Ascending aorta (tissue), 2 donors: Measurements from ENCODE around the gene SMURF1. TPM values are rescaled to one million over a fixed set of nuclear protein-coding genes. Genes with fewer than 3 reads are reported as not detected.

ENCODE experiments used
- DNase-seq, 2 donors: peaks; one replicate each; pipeline ENCODE4 v3.0.0-alpha.2; 2019; ENCODE audit warnings: low spot score in 2 of 2
- H3K27ac ChIP-seq, 2 donors: fragments of 200-600 bp; sonication (generic); one replicate each; pipeline ENCODE4 v1.5.1; 2016 to 2017; ENCODE audit warnings: mild to moderate bottlenecking in 1 of 2
- H3K27me3 ChIP-seq: fragments of 200-600 bp; sonication (generic); one replicate; pipeline ENCODE4 v1.5.1; 2017
- H3K36me3 ChIP-seq, 2 donors: fragments of 200-600 bp; sonication (generic); one replicate each; pipeline ENCODE4 v1.5.1; 2016
- H3K4me1 ChIP-seq, 2 donors: fragments of 200-600 bp; sonication (generic); one replicate each; pipeline ENCODE4 v1.5.1; 2016 to 2017; ENCODE audit warnings: mild to moderate bottlenecking in 1 of 2
- H3K4me3 ChIP-seq, 2 donors: fragments of 200-600 bp; sonication (generic); one replicate each; pipeline ENCODE4 v1.5.1; 2016 to 2017; ENCODE audit warnings: mild to moderate bottlenecking in 1 of 2
- H3K9me3 ChIP-seq, 2 donors: fragments of 200-600 bp; sonication (generic); one replicate each; pipeline ENCODE4 v1.5.1; 2016
- intact Hi-C: fragments of 100-400 bp; cut with DNase I; formaldehyde crosslinking; loops from one replicate; pipeline ENCODE4 v1.15.1; 2023
- total RNA-seq: library from RNA; depleted of rRNA; stranded (reverse); fragments of >200 nt; gene quantifications from one replicate; pipeline ENCODE4 v1.1.0, GENCODE V29; 2016
- TF ChIP-seq, protein P1 (sequence below), 3 experiments: fragments of 200-600 bp in 2 of 3; fragments of 450-650 bp in 1 of 3; sonication (generic) in 2 of 3; IDR thresholded peaks; one replicate each; pipeline ENCODE4 v1.5.1; 2016 to 2019; ENCODE audit warnings: antibody characterized with exemption in 3 of 3, mild to moderate bottlenecking in 1 of 3, moderate library complexity in 1 of 3

Gene SMURF1
- total RNA-seq, 1 donor from 2014 or later = 26.5 TPM

GRCh38 chr7:99155211-99155610 is 11.3 kb upstream of the SMURF1 start:
- H3K4me3 ChIP-seq = no peak overlapping the region
- no peaks in the 10 kb centered on the region for H3K36me3 ChIP-seq
- intact Hi-C loops = no loop called here
- no peaks in the 10 kb centered on the region for H3K27me3 ChIP-seq
- TF ChIP-seq, protein P1, sequence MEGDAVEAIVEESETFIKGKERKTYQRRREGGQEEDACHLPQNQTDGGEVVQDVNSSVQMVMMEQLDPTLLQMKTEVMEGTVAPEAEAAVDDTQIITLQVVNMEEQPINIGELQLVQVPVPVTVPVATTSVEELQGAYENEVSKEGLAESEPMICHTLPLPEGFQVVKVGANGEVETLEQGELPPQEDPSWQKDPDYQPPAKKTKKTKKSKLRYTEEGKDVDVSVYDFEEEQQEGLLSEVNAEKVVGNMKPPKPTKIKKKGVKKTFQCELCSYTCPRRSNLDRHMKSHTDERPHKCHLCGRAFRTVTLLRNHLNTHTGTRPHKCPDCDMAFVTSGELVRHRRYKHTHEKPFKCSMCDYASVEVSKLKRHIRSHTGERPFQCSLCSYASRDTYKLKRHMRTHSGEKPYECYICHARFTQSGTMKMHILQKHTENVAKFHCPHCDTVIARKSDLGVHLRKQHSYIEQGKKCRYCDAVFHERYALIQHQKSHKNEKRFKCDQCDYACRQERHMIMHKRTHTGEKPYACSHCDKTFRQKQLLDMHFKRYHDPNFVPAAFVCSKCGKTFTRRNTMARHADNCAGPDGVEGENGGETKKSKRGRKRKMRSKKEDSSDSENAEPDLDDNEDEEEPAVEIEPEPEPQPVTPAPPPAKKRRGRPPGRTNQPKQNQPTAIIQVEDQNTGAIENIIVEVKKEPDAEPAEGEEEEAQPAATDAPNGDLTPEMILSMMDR (IDR thresholded peaks at IDR 0.05) = no peak
- H3K27ac ChIP-seq = no peak overlapping the region
- H3K9me3 ChIP-seq = no peaks in the 10 kb centered on the region
- no peaks in the 10 kb centered on the region for H3K4me1 ChIP-seq
- no peak for DNase-seq

GRCh38 chr7:99146979-99147378 is 3.1 kb upstream of the SMURF1 start:
- TF ChIP-seq, protein P1 (IDR thresholded peaks at IDR 0.05) = no peak
- no peak for DNase-seq
- Histone ChIP-seq H3K4me1 (peaks cover 3% of the 10 kb centered on the region in 2 donors), H3K27ac (no peak overlapping the region), H3K36me3 (no peaks in the 10 kb centered on the region), H3K4me3 (no peak overlapping the region), H3K27me3 (no peaks in the 10 kb centered on the region), H3K9me3 (no peaks in the 10 kb centered on the region)
- intact Hi-C loops = no loop called here

GRCh38 chr7:99143521-99143852 is 421 bp downstream of the SMURF1 start:
- Histone ChIP-seq H3K9me3 (no peaks in the 10 kb centered on the region), H3K4me3 (peak overlapping the region; percentile 97 to 100), H3K4me1 (peaks cover 3 to 16% of the 10 kb centered on the region in 2 donors), H3K27me3 (no peaks in the 10 kb centered on the region), H3K36me3 (no peaks in the 10 kb centered on the region), H3K27ac (peak overlapping the region; percentile 99 to 100)
- no peak for DNase-seq
- intact Hi-C loops = loop anchor here (2.0 kb wide), 5 partner anchors 17 to 81 kb away; no protein-coding TSS in a partner anchor
- TF ChIP-seq, protein P1 (IDR thresholded peaks at IDR 0.05) = no peak

DNA sequence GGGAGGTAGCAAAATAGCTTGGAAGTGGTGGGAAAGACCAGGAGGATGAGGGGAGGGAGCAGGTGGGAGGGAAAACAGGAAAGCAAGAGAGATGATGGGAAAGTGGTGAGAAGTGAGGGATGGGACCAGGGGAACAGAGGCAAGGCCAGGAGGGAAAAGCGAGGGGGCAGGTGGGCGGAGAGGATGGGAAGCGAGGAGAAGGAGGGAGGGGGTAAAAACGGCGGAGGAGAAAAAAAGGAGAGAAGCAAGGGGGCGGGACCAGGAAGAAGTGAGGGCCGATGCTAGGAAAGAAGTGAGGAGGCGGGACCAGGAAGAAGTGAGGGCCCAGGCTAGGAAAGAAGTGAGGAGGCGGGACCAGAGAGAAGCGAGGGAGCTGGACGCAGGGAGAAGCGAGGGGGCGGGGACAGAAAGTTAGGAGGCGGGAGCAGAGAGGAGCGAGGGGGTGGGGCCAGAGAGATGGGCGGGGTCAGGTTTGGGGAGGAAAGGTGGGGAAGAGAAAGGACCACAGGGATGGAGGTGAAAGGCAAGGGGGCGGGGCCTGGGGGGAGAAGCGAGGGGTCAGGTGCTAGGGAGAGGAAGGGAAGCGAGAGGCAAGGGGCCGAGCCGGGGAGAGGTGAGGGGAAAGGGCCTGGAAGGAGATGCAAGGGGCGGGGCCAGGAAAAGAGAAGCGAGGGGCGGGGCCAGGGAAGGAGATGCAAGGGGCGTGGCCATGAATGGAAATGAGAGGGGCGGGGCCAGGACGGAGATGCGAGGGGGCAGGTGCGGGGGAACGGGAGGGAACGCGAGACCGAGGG is 984 bp downstream of the SMURF1 start:
- no peaks in the 10 kb centered on the region for H3K27me3 ChIP-seq
- peak overlapping the region; percentile 99 to 100 for H3K27ac ChIP-seq
- intact Hi-C loops = loop anchor here (2.0 kb wide), 5 partner anchors 16 to 82 kb away; no protein-coding TSS in a partner anchor
- H3K9me3 ChIP-seq = no peaks in the 10 kb centered on the region
- H3K36me3 ChIP-seq = no peaks in the 10 kb centered on the region
- TF ChIP-seq, protein P1 (IDR thresholded peaks at IDR 0.05) = no peak
- peak; percentile 79 to 98 for DNase-seq
- H3K4me3 ChIP-seq = peak overlapping the region; percentile 97 to 100
- H3K4me1 ChIP-seq = peaks cover 3 to 21% of the 10 kb centered on the region in 2 donors

DNA sequence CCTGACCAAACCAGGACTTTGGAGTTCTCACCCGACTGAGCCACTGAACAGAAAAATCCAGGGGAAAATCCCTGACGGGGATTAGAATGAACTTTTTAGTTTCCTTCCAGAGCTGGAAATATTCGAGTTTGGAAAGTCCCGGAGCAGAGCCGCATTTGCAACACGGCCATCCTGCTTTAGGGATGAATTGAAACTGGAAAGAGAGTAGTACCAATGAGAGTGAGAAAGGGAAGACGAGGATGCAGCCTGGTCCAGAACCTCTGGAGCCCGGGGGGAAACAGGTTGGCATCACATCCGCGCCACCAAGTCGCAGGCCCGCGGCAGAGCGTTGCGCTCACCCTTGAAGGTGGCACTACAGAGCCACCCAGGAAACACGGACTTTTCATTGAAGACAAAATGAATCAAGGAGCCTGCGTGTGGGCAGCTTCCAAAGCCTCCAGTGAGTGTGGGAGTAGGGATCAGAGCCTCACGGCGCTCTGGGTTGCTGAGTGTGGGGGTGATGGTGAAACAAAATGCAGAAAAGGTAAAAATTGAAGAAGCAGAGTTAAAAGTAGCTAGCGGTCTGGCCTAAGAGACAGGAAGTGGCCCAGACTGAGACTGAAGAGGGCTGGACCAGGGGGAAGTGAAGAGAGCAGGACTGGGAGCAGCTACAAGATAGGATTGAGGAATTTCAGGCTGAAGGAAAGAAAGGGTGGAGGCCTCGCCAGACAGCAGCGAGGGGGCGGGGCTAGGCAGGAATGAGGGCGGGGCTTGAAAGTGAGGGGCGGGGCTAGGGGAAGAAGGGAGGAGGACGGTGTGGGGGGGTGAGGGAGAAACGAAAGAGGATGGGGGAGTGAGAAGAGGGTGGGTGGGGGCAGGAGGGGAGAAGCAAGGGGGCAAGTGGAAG is 1.8 kb downstream of the SMURF1 start:
- Histone ChIP-seq H3K4me3 (peak overlapping the region; percentile 97 to 100), H3K36me3 (no peaks in the 10 kb centered on the region), H3K27me3 (no peaks in the 10 kb centered on the region), H3K4me1 (peaks cover 9 to 27% of the 10 kb centered on the region in 2 donors), H3K9me3 (no peaks in the 10 kb centered on the region), H3K27ac (peak overlapping the region; percentile 99 to 100)
- intact Hi-C loops = loop anchor here (2.0 kb wide), 5 partner anchors 15 to 83 kb away; no protein-coding TSS in a partner anchor
- peak in 1 of 2 donors; percentile 86 for DNase-seq
- TF ChIP-seq, protein P1 (IDR thresholded peaks at IDR 0.05) = peak in 1 of 3 experiments; percentile 15
